CD4-positive, alpha-beta T cell (primary cell): Measurements from ENCODE around the gene RAD51B. TPM values are rescaled to one million over a fixed set of nuclear protein-coding genes. Genes with fewer than 3 reads are reported as not detected.

Experiments
- ATAC-seq: fragments of 200-7000 bp; cut with Tn5 transposase; one replicate; pipeline ENCODE4 v1.10.0; 2022; ENCODE audit warnings: mild to moderate bottlenecking; ENCODE audit not compliant: poor library complexity
- CTCF ChIA-PET: fragments of 350-600 bp; sonication (Branson Sonifier 250); formaldehyde crosslinking; loops from one replicate; lab custom pipeline; 2021; ENCODE audit warnings: antibody characterized with exemption, inconsistent platforms; lab: Charles Lee
- POLR2A ChIA-PET: fragments of 350-600 bp; sonication (Branson Sonifier 250); formaldehyde crosslinking; loops from one replicate; lab custom pipeline; 2021; ENCODE audit warnings: antibody characterized with exemption, inconsistent platforms; lab: Charles Lee
- DNase-seq, 14 experiments: peaks; one replicate each; pipeline ENCODE4 v3.0.0-alpha.2; 2013 to 2020; ENCODE audit warnings: mixed read lengths in 2 of 14
- H3K27ac ChIP-seq, 2 donors: one replicate each; pipeline versions ENCODE4 v1.5.1 to v1.7.0; 2013; ENCODE audit warnings: low read length in 2 of 2, low read depth in 1 of 2, mild to moderate bottlenecking in 1 of 2
- H3K27me3 ChIP-seq, 2 experiments: 1 replicate in 1 of 2; 2 replicates in 1 of 2; pipeline versions ENCODE4 v1.6.1 to v1.7.0; 2013; ENCODE audit warnings: low read length in 2 of 2, control low read depth in 1 of 2, mild to moderate bottlenecking in 1 of 2, moderate library complexity in 1 of 2; ENCODE audit not compliant: insufficient read depth in 2 of 2, control insufficient read depth in 1 of 2
- H3K36me3 ChIP-seq: one replicate; pipeline ENCODE4 v1.6.1; 2013; ENCODE audit warnings: low read length, control low read depth; ENCODE audit not compliant: insufficient read depth
- H3K4me1 ChIP-seq: one replicate; pipeline ENCODE4 v1.6.1; 2013; ENCODE audit warnings: low read length, control low read depth; ENCODE audit not compliant: insufficient read depth
- H3K4me3 ChIP-seq: one replicate; pipeline ENCODE4 v1.5.1; 2013; ENCODE audit warnings: mild to moderate bottlenecking, low read length, moderate library complexity
- H3K9me3 ChIP-seq, 2 experiments: 1 replicate in 1 of 2; 2 replicates in 1 of 2; pipeline versions ENCODE4 v1.6.1 to v1.7.0; 2013; ENCODE audit warnings: low read length in 2 of 2, mild to moderate bottlenecking in 2 of 2, control low read depth in 1 of 2, moderate library complexity in 1 of 2; ENCODE audit not compliant: control insufficient read depth in 1 of 2, insufficient read depth in 1 of 2
- H3K27ac Mint-ChIP-seq: one replicate; pipeline ENCODE4 v1.8.0; 2020; ENCODE audit warnings: mixed read lengths
- H3K27me3 Mint-ChIP-seq: one replicate; pipeline ENCODE4 v1.8.0; 2021; ENCODE audit warnings: mixed read lengths
- H3K36me3 Mint-ChIP-seq: one replicate; pipeline ENCODE4 v1.8.0; 2021; ENCODE audit warnings: low read depth, mixed read lengths
- H3K4me1 Mint-ChIP-seq: one replicate; pipeline ENCODE4 v1.8.0; 2021; ENCODE audit warnings: low read depth, mixed read lengths
- H3K4me3 Mint-ChIP-seq: one replicate; pipeline ENCODE4 v1.8.0; 2020; ENCODE audit warnings: mild to moderate bottlenecking, mixed read lengths
- H3K9me3 Mint-ChIP-seq: one replicate; pipeline ENCODE4 v1.8.0; 2020; ENCODE audit warnings: mixed read lengths
- CTCF ChIP-seq: fragments of 200-600 bp; IDR thresholded peaks from one replicate; pipeline ENCODE4 v1.8.0; 2022; ENCODE audit warnings: antibody characterized with exemption, mild to moderate bottlenecking
- intact Hi-C, 2 experiments: fragments of 100-400 bp; cut with DNase I in 1 of 2; cut with micrococcal nuclease in 1 of 2; formaldehyde crosslinking; loops; one replicate each; pipeline versions ENCODE4 v1.15.1 to v1.9.0; 2023 to 2025; cut with DNase I, micrococcal nuclease
- total RNA-seq, 174 experiments: library from RNA in 2 of 174; stranded (reverse) in 2 of 174; gene quantifications; one replicate each; pipeline ENCODE4 v1.2.3 and lab custom pipeline; 2021 to 2026

The RAD51B gene
- total RNA-seq, 2 experiments from 2014 or later = 18.4 to 20.0 TPM

GRCh38 chr14:68370057-68370360 is 550.4 kb downstream of the RAD51B start:
- DNase-seq (no peak), ATAC-seq (no peak)
- CTCF ChIA-PET = no interaction called here
- H3K4me3 ChIP-seq = no peak overlapping the region
- H3K27ac Mint-ChIP-seq = no peak overlapping the region
- no peaks in the 10 kb centered on the region for H3K9me3 Mint-ChIP-seq
- no peaks in the 10 kb centered on the region for H3K36me3 ChIP-seq
- TF ChIP-seq CTCF = no peak
- H3K27me3 Mint-ChIP-seq = no peaks in the 10 kb centered on the region
- no peaks in the 10 kb centered on the region for H3K36me3 Mint-ChIP-seq
- POLR2A ChIA-PET = interaction anchor here (0.6 kb wide), 2 partner anchors 418 to 851 kb away, joined by 3 read pairs; no protein-coding TSS in a partner anchor
- H3K27ac ChIP-seq = no peak overlapping the region
- peaks cover 67% of the 10 kb centered on the region for H3K4me1 Mint-ChIP-seq
- intact Hi-C loops = no loop called here
- no peak overlapping the region for H3K4me3 Mint-ChIP-seq
- peaks cover 17% of the 10 kb centered on the region for H3K4me1 ChIP-seq
- H3K27me3 ChIP-seq = no peaks in the 10 kb centered on the region
- no peaks in the 10 kb centered on the region for H3K9me3 ChIP-seq

- no peak for TF ChIP-seq CTCF
- no peaks in the 10 kb centered on the region for H3K9me3 Mint-ChIP-seq
- ATAC-seq (no peak), DNase-seq (no peak)
- ChIA-PET POLR2A (interaction anchor here (0.8 to 1.4 kb wide), 4 partner anchors 10 to 444 kb away, joined by 3 to 5 read pairs (median 3); no protein-coding TSS in a partner anchor), CTCF (no interaction called here)
- H3K36me3 ChIP-seq = no peaks in the 10 kb centered on the region
- H3K9me3 ChIP-seq = no peaks in the 10 kb centered on the region
- H3K27ac ChIP-seq = no peak overlapping the region
- H3K36me3 Mint-ChIP-seq = no peaks in the 10 kb centered on the region
- no peaks in the 10 kb centered on the region for H3K27me3 ChIP-seq
- peaks cover 33% of the 10 kb centered on the region for H3K4me1 ChIP-seq
- intact Hi-C loops = no loop called here
- peaks cover 84% of the 10 kb centered on the region for H3K4me1 Mint-ChIP-seq
- H3K27ac Mint-ChIP-seq = no peak overlapping the region
- no peak overlapping the region for H3K4me3 Mint-ChIP-seq
- H3K4me3 ChIP-seq = no peak overlapping the region
- H3K27me3 Mint-ChIP-seq = no peaks in the 10 kb centered on the region
Observed at GRCh38 chr14:68372368-68372767, 552.8 kb downstream of the RAD51B start.

- Histone ChIP-seq H3K27me3 (no peaks in the 10 kb centered on the region), H3K4me1 (peaks cover 34% of the 10 kb centered on the region), H3K4me3 (no peak overlapping the region), H3K9me3 (no peaks in the 10 kb centered on the region), H3K27ac (no peak overlapping the region), H3K36me3 (no peaks in the 10 kb centered on the region)
- intact Hi-C loops = no loop called here
- ATAC-seq = no peak
- Mint-ChIP-seq H3K36me3 (no peaks in the 10 kb centered on the region), H3K9me3 (no peaks in the 10 kb centered on the region), H3K27me3 (no peaks in the 10 kb centered on the region), H3K4me3 (no peak overlapping the region), H3K4me1 (peaks cover 85% of the 10 kb centered on the region), H3K27ac (no peak overlapping the region)
- ChIA-PET CTCF (no interaction called here), POLR2A (interaction anchor here (1.7 to 2.7 kb wide), 2 partner anchors 134 to 417 kb away, joined by 8 to 11 read pairs; no protein-coding TSS in a partner anchor)
- TF ChIP-seq CTCF = no peak
- no peak for DNase-seq
Observed at GRCh38 chr14:68373124-68373646, 553.6 kb downstream of the RAD51B start.
